IPS-18a (cell line): ENCODE results near the gene FAM168A.
"Not testable (repeated sequence)": the region's sequence is repeated elsewhere in the genome, so short reads cannot be mapped to it uniquely, and the experiment has no call there.

ENCODE experiments used
- H3K27ac ChIP-seq: one replicate; pipeline ENCODE4 v1.5.1; 2013; ENCODE audit warnings: low read length
- H3K27me3 ChIP-seq: one replicate; pipeline ENCODE4 v1.6.1; 2013; ENCODE audit warnings: mild to moderate bottlenecking, low read length; ENCODE audit not compliant: control insufficient read depth, insufficient read depth
- H3K36me3 ChIP-seq: one replicate; pipeline ENCODE4 v1.6.1; 2013; ENCODE audit warnings: low read depth, low read length; ENCODE audit not compliant: control insufficient read depth
- H3K4me1 ChIP-seq: one replicate; pipeline ENCODE4 v1.6.1; 2013; ENCODE audit warnings: low read depth, low read length; ENCODE audit not compliant: control insufficient read depth
- H3K4me3 ChIP-seq: one replicate; pipeline ENCODE4 v1.5.1; 2013; ENCODE audit warnings: low read length
- H3K9ac ChIP-seq: one replicate; pipeline ENCODE4 v1.6.1; 2013; ENCODE audit warnings: mild to moderate bottlenecking, low read length, moderate library complexity
- H3K9me3 ChIP-seq: one replicate; pipeline ENCODE4 v1.6.1; 2013; ENCODE audit warnings: low read depth, low read length; ENCODE audit not compliant: control insufficient read depth

Gene FAM168A

GRCh38 chr11:73590991-73591390 is 6.9 kb downstream of the FAM168A start:
- H3K4me1 ChIP-seq: no peaks in the 10 kb centered on the region
- no peak overlapping the region for H3K9ac ChIP-seq
- no peaks in the 10 kb centered on the region for H3K9me3 ChIP-seq
- H3K4me3 ChIP-seq: no peak overlapping the region
- H3K27ac ChIP-seq: no peak overlapping the region
- no peaks in the 10 kb centered on the region for H3K27me3 ChIP-seq
- H3K36me3 ChIP-seq: no peaks in the 10 kb centered on the region

- no peak overlapping the region for H3K9ac ChIP-seq
- no peaks in the 10 kb centered on the region for H3K27me3 ChIP-seq
- no peaks in the 10 kb centered on the region for H3K4me1 ChIP-seq
- H3K9me3 ChIP-seq: no peaks in the 10 kb centered on the region
- H3K4me3 ChIP-seq: no peak overlapping the region
- no peaks in the 10 kb centered on the region for H3K36me3 ChIP-seq
- no peak overlapping the region for H3K27ac ChIP-seq
Measured at GRCh38 chr11:73586791-73587190, 11.1 kb downstream of the FAM168A start.

DNA sequence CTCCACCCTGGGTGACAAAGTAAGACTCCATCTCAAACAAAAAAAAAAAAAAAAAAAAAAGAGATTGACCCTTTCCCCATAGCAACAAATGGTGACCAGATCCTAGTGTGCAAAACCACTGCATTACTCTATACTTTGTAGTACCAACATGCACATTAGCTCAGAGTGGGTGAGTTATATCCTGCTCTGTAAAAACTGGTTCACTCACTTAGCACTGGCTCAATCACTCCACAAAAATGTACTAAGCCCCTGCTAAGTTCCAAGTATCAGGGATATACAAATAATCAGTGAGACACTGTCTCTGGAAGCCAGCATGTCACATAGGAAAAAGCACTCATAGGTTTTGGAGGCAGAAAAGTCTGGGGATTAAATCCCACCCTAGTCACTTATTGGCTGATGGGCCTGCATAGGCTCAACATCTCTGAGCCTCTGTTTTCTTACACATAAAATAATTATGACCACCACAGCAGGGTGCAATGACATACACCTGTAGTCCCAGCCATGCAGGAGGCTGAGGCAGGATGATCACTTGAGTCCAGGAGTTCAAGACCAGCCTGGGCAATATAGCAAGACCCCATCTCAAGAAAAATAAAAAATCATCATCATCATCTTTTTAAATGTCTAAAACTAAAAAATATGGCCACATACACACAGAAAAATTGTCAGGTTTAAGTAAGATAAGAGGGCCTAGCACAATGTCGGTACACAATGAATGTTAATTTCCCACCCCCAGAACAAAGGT is 11.9 kb downstream of the FAM168A start:
- Histone ChIP-seq H3K9ac (no peak overlapping the region), H3K9me3 (no peaks in the 10 kb centered on the region), H3K36me3 (no peaks in the 10 kb centered on the region), H3K27me3 (no peaks in the 10 kb centered on the region), H3K4me1 (no peaks in the 10 kb centered on the region), H3K27ac (no peak overlapping the region), H3K4me3 (no peak overlapping the region)

GRCh38 chr11:73584831-73585230 is 13.1 kb downstream of the FAM168A start:
- Histone ChIP-seq H3K9ac (no peak overlapping the region), H3K4me3 (no peak overlapping the region), H3K9me3 (no peaks in the 10 kb centered on the region), H3K36me3 (no peaks in the 10 kb centered on the region), H3K27me3 (no peaks in the 10 kb centered on the region), H3K4me1 (no peaks in the 10 kb centered on the region), H3K27ac (no peak overlapping the region)

- Histone ChIP-seq H3K9ac (no peak overlapping the region), H3K4me1 (peaks cover 6% of the 10 kb centered on the region)
Measured at GRCh38 chr11:73582653-73583052, 15.3 kb downstream of the FAM168A start.

DNA sequence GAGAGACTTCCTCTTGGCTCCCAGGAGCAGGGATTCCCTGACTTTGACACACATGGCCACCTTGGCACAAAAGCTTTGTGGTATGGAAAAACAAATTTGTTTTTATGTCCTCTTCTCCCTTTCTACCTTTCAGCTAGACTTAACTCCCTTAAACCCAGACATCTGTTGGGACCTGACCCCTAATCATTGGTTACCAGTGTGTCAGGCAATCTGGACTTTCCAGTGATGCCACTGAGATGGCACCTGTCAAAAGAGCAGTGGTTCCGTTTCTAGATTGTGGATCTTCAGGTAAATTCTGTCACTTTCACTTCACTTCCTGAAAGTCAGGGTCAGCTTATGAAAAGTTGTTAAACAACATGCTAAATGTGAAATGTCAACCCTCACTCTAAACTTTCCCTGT is 17.2 kb downstream of the FAM168A start:
- H3K4me3 ChIP-seq, H3K9me3 ChIP-seq, H3K36me3 ChIP-seq, H3K27ac ChIP-seq, H3K27me3 ChIP-seq, H3K9ac ChIP-seq: not testable (repeated sequence)
- peaks cover 13% of the 10 kb centered on the region for H3K4me1 ChIP-seq

More at GRCh38 chr11:73582653-73583052, 15.3 kb downstream of the FAM168A start:
- Histone ChIP-seq H3K36me3 (no peaks in the 10 kb centered on the region), H3K4me3 (no peak overlapping the region), H3K27me3 (no peaks in the 10 kb centered on the region), H3K9me3 (no peaks in the 10 kb centered on the region), H3K27ac (no peak overlapping the region)

GRCh38 chr11:73579641-73580434 is 18.1 kb downstream of the FAM168A start:
- Histone ChIP-seq H3K27me3 (no peaks in the 10 kb centered on the region), H3K4me1 (peaks cover 13% of the 10 kb centered on the region), H3K27ac (no peak overlapping the region), H3K4me3 (no peak overlapping the region), H3K9ac (no peak overlapping the region), H3K9me3 (no peaks in the 10 kb centered on the region), H3K36me3 (no peaks in the 10 kb centered on the region)

DNA sequence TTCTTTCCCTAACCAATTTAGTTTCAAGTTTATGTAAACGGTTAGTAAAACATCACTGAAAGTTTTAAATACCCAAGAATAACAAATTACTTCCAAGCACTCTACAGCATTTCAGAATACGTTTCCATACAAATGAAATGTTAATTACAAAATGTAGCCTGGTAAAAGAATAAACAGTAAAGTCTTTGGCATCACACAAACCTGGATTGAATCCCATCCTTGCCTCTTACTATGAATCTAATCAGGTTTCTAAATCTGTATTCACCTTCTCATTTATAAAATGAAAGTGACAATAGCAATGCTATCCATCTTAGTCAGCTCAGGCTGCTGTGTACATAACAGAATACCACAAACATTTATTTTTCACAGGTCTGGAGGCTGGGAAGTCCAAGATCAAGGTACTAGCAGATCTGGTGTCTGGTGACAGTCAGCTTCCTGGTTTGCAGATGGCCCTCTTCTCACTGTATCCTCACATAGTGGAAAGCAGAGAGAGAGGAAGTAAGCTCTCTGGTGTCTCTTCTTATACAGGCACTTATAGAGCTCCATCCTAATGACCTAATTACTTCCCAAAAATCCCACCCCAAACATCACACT is 19.2 kb downstream of the FAM168A start:
- Histone ChIP-seq H3K4me3 (no peak overlapping the region), H3K9ac (no peak overlapping the region), H3K36me3 (no peaks in the 10 kb centered on the region), H3K27me3 (no peaks in the 10 kb centered on the region), H3K27ac (no peak overlapping the region), H3K4me1 (peaks cover 13% of the 10 kb centered on the region), H3K9me3 (no peaks in the 10 kb centered on the region)

- H3K9me3 ChIP-seq: no peaks in the 10 kb centered on the region
- peaks cover 13% of the 10 kb centered on the region for H3K4me1 ChIP-seq
- H3K36me3 ChIP-seq: no peaks in the 10 kb centered on the region
- H3K27ac ChIP-seq: no peak overlapping the region
- H3K9ac ChIP-seq: no peak overlapping the region
- no peak overlapping the region for H3K4me3 ChIP-seq
- H3K27me3 ChIP-seq: no peaks in the 10 kb centered on the region
Measured at GRCh38 chr11:73577496-73577917, 20.4 kb downstream of the FAM168A start.

DNA sequence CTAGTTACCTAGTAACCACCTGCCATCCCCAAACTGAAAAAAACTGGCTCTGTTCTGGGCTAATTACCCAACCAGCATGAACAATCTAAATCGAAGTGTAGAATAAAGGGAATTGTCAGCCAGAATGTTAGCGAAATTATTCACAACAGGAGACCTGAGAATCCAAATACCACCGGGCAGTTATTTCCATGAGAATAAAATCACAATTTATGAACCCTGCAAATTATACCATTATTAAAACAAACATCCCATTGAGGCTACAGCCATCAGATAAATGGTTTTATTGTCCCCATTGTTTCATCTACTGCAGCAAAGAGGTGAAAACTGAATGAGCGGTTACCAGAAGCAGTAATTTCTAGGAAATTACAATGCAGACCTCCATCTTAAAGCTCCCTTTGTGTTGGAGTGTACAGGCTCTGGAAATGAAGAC is 21.7 kb downstream of the FAM168A start:
- Histone ChIP-seq H3K4me1 (peaks cover 13% of the 10 kb centered on the region), H3K9ac (no peak overlapping the region), H3K36me3 (no peaks in the 10 kb centered on the region), H3K27ac (no peak overlapping the region), H3K9me3 (no peaks in the 10 kb centered on the region), H3K27me3 (no peaks in the 10 kb centered on the region), H3K4me3 (no peak overlapping the region)

DNA sequence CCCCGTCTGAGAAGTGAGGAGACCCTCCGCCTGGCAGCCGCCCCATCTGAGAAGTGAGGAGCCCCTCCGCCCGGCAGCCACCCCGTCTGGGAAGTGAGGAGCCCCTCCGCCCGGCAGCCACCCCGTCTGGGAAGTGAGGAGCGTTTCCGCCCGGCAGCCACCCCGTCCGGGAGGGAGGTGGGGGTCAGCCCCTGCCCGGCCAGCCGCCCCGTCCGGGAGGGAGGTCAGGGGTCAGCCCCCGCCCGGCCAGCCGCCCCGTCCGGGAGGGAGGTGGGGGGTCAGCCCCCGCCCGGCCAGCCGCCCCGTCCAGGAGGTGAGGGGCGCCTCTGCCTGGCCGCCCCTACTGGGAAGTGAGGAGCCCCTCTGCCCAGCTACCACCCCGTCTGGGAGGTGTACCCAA is 25.9 kb downstream of the FAM168A start:
- H3K27ac ChIP-seq, H3K9ac ChIP-seq, H3K4me3 ChIP-seq, H3K36me3 ChIP-seq, H3K27me3 ChIP-seq, H3K4me1 ChIP-seq, H3K9me3 ChIP-seq: not testable (repeated sequence)
